NCI-H1694 (cell line): ENCODE data around the gene NAA25.
"Not testable (repeated sequence)": the region's sequence is repeated elsewhere in the genome, so short reads cannot be mapped to it uniquely, and the experiment has no call there.

Experiments
- DNase-seq: peaks from one replicate; lab custom pipeline; 2025; lab: John Stamatoyannopoulos, UW

NAA25 gene

GRCh38 chr12:112061137-112061536 is 47.4 kb downstream of the NAA25 start:
- no peak for DNase-seq

- DNase-seq: no peak
Measured at GRCh38 chr12:112049351-112049750, 59.2 kb downstream of the NAA25 start.

GRCh38 chr12:112046003-112046402 is 62.6 kb downstream of the NAA25 start:
- DNase-seq: no peak

DNA sequence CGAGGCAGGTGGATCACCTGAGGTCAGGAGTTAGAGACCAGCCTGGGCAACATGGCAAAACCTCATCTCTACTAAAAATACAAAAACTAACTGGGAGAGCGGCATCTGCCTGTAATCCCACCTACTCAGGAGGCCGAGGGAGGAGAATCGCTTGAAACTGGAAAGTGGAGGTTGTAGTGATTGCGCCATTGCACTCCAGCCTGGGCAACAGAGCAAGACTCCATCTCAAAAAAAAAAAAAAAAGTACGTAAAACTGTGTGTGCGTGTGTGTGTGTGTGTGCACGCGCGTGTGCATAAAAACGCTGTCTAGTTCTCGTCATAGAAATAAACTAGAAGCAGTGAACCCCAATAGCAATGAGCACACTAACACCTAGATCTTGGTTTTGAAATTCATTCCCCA is 72.0 kb downstream of the NAA25 start:
- not testable (repeated sequence) for DNase-seq

GRCh38 chr12:112035219-112035785 is 73.3 kb downstream of the NAA25 start:
- DNase-seq: no peak

GRCh38 chr12:112032292-112032691 is 76.3 kb downstream of the NAA25 start:
- DNase-seq: no peak

- no peak for DNase-seq
Measured at GRCh38 chr12:112031472-112031871, 77.1 kb downstream of the NAA25 start.

- no peak for DNase-seq
Measured at GRCh38 chr12:112029301-112029700, 79.3 kb downstream of the NAA25 start.

- no peak for DNase-seq
Measured at GRCh38 chr12:112025808-112026375, 82.7 kb downstream of the NAA25 start.

DNA sequence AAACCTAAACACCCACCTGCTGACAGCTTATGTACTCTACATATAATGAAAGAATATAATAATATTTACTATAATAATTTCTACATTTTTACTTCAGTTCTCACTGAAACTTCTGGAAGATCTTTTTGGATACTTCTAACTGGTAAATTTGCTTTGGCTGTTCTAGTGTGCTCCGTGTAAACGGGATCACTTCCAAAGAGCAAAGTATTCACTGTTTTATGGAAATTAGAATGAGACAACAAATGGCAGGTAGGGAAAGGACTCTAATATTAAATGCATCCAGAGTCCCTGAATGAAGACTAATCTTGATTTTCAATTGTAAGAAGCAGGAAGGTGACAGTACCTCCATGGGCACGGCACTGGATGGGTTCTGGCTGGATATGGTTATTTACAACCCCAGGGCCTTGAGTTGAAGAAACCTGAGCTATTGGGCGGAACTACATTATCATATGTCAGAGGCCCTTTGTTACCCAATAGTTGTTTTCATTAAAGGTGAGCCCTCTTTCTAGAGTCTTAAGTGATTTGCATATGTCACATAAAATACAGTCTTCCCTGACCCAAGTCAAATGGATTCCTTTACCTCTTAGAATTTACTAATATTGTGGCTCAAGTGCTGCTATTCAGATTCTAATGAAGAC is 84.7 kb downstream of the NAA25 start:
- no peak for DNase-seq

DNA sequence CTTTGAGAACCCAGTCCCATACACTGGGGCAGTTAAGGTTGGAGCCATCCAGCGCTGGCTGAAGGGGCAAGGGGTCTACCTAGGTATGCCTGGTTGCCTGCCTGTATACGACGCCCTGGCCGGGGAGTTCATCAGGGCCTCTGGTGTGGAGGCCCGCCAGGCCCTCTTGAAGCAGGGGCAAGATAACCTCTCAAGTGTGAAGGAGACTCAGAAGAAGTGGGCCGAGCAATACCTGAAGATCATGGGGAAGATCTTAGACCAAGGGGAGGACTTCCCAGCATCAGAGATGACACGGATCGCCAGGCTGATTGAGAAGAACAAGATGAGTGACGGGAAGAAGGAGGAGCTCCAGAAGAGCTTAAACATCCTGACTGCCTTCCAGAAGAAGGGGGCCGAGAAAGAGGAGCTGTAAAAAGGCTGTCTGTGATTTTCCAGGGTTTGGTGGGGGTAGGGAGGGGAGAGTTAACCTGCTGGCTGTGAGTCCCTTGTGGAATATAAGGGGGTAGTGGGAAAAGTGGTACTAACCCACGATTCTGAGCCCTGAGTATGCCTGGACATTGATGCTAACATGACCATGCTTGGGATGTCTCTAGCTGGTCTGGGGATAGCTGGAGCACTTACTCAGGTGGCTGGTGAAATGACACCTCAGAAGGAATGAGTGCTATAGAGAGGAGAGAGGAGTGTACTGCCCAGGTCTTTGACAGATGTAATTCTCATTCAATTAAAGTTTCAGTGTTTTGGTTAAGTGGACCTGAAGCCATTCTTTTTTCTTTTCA is 86.2 kb downstream of the NAA25 start:
- DNase-seq: no peak

GRCh38 chr12:112020947-112021457 is 87.6 kb downstream of the NAA25 start:
- no peak for DNase-seq

GRCh38 chr12:112018571-112019237 is 89.9 kb downstream of the NAA25 start:
- DNase-seq: no peak

GRCh38 chr12:112017041-112017440 is 91.5 kb downstream of the NAA25 start:
- peak; percentile 64 for DNase-seq

GRCh38 chr12:112015938-112016337 is 92.6 kb downstream of the NAA25 start:
- no peak for DNase-seq

- peak; percentile 86 for DNase-seq
Measured at GRCh38 chr12:112013601-112014402, 94.8 kb downstream of the NAA25 start.

- peak; percentile 92 for DNase-seq
Measured at GRCh38 chr12:112012775-112013600, 95.6 kb downstream of the NAA25 start, which contains the start of the genes ERP29 and TMEM116. ERP29 (plus strand) TSS chr12:112013426; CDS start chr12:112013466, 40 bp downstream. TMEM116 (minus strand) TSS chr12:112013165; CDS start chr12:112005270, 7,895 bp downstream.

- DNase-seq: no peak
Measured at GRCh38 chr12:112011685-112012084, 96.9 kb downstream of the NAA25 start.

- DNase-seq: no peak
Measured at GRCh38 chr12:112010415-112011344, 97.9 kb downstream of the NAA25 start.
